Fibroblast of villous mesenchyme (primary cell): ENCODE results near the gene SEMA5A. TPM values are rescaled to one million over a fixed set of nuclear protein-coding genes. Genes with fewer than 3 reads are reported as not detected.

ENCODE experiments used
- DNase-seq: peaks from one replicate; pipeline ENCODE4 v3.0.0-alpha.2; 2010; ENCODE audit warnings: low read depth
- H3K4me3 ChIP-seq: 2 replicates; pipeline ENCODE4 v1.5.1; 2011; ENCODE audit warnings: low read depth, mild to moderate bottlenecking, low read length
- CTCF ChIP-seq: IDR thresholded peaks from 2 replicates; pipeline ENCODE4 v1.5.1; 2012; ENCODE audit warnings: low read depth, mild to moderate bottlenecking, low read length; ENCODE audit not compliant: insufficient read depth
- total RNA-seq: library from RNA; depleted of rRNA; stranded (reverse); fragments of >200 nt; gene quantifications from 2 replicates; pipeline ENCODE4 v1.2.3, GENCODE V29; 2012

Gene SEMA5A
- total RNA-seq, 1 donor, result 72.5 TPM

DNA sequence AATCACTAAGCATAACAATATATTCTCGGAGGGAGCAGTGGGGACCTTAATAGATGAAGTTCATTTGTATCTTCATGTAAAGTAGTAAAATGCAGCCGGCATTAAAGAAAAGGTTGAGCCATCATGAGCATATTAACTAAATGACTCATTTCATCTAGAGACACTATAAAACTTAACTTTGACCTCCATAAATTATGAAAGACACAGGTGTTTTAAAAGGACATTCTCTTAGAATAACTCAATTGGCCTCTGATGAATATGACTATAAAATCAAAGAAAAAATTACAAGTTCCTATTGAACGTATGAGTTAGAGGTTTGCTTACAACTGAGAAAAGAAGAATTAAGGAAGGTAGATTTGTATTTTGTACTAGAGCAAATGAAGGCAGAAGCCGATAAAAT, 220.3 kb downstream of the SEMA5A start:
- H3K4me3 ChIP-seq, result no peak overlapping the region
- DNase-seq, result no peak

DNA sequence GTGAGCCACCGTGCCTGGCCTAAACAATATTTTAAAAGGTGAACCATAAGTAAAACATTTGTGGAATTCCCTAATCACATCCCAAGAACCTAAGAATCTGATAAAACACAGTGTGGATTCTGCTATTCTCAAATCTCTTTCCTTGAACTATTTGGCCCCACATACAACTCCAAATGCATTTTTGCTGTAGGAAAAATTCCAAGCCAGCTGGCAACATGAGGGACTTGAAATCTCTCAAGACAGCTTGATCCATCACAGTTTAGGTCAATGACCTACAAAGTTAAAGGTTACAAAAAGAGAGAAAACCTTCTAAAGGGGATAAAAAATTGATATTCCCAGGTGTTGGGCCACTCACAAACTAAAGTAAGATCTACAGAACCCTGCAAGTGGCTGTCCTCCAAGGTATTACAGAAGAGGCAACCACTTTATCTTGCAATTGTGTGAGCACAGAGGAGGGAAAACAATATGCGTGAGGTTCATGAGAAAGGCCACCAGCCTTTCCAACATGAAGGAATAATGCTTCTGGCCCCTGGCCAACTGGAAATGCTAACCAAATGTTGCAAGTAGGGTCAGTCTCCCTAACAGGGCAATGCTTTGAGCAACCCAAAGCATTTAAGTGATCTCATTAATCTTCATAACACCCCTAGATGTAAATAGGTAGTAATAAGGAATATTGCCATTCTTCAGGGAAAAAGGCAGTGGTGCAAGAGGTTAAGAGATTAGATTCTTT, 221.4 kb downstream of the SEMA5A start:
- DNase-seq, result peak; percentile 79
- H3K4me3 ChIP-seq, result no peak overlapping the region
- TF ChIP-seq CTCF, result no peak

More for the DNA sequence above, 220.3 kb downstream of the SEMA5A start:
- TF ChIP-seq CTCF, result no peak

DNA sequence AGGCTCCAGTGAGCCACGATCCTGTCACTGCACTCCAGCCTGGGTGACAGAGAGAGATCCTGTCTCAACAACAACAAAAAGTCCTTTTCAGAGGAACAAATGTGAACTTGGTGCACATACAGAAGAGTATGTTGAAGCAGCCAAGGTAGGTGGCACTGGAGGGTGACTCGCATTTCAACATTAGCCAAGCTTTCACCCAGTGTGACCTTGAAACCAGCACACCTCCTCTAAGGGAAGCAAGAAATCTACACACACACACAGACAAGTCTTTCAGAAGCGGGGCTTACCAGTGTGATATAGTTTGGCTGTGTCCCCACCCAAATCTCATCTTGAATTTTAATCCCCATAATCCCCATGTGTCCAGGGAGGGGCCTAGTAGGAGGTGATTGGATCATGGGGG, 225.2 kb downstream of the SEMA5A start:
- no peak for TF ChIP-seq CTCF
- no peak for DNase-seq
- H3K4me3 ChIP-seq, result no peak overlapping the region

- no peak for TF ChIP-seq CTCF
- H3K4me3 ChIP-seq, result no peak overlapping the region
- DNase-seq, result no peak
Measured at GRCh38 chr5:9318031-9318430, 227.8 kb downstream of the SEMA5A start.

- no peak for TF ChIP-seq CTCF
Measured at GRCh38 chr5:9316733-9317132, 229.1 kb downstream of the SEMA5A start.

DNA sequence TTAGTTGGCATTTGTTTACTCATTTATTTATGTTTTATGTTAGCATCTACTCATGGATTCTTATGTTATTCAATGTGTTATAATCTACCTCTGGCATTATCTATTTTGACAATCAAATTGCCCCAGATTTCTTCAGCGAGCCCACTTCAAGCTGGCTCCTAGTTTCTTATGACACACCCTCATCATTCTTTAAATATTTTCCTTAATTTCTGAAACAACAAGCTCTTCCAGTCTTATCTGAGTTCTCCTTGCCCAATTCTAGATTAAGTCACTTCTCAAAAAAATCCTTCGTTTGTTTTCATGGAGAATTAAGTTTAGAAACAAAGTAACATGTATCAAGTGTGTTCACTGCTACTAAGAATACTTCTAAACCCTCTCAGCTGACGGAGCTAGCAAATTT, 229.8 kb downstream of the SEMA5A start:
- H3K4me3 ChIP-seq, result no peak overlapping the region
- TF ChIP-seq CTCF, result no peak
- no peak for DNase-seq

More at GRCh38 chr5:9316733-9317132, 229.1 kb downstream of the SEMA5A start:
- DNase-seq, result no peak
- H3K4me3 ChIP-seq, result no peak overlapping the region

GRCh38 chr5:9314558-9314957, 231.3 kb downstream of the SEMA5A start:
- no peak for DNase-seq
- H3K4me3 ChIP-seq, result no peak overlapping the region
- no peak for TF ChIP-seq CTCF
